ENCODE results near the gene PLK5.

The PLK5 gene

GRCh38 chr19:1582201-1582600, 58.3 kb downstream of the PLK5 start:
- H3K27me3 ChIP-seq (ENCODE audit: insufficient read depth, low read length, poor library complexity, severe bottlenecking) = no peaks in the 10 kb centered on the region
- H3K79me2 ChIP-seq (ENCODE audit: insufficient read depth, low read length) = peaks cover 24% of the 10 kb centered on the region
- no peak overlapping the region for H3K4me3 ChIP-seq (ENCODE audit: low read length, poor library complexity, severe bottlenecking)
- no peak overlapping the region for H2AFZ ChIP-seq (ENCODE audit: low read length)
- H3K9ac ChIP-seq (ENCODE audit: low read depth, low read length, poor library complexity, severe bottlenecking) = no peak overlapping the region
- no peaks in the 10 kb centered on the region for H3F3A ChIP-seq (ENCODE audit: low read depth)
- peaks cover 56% of the 10 kb centered on the region; the same call in 1 of the 2 replicates for H3K36me3 ChIP-seq (ENCODE audit: insufficient read depth, low read length)
- no peaks in the 10 kb centered on the region for H3K9me3 ChIP-seq (ENCODE audit: insufficient read depth, low read depth, low read length)
- TF ChIP-seq CTCF (conservative IDR thresholded peaks at IDR 0.05; ENCODE audit: low read length) = no peak
- TF ChIP-seq EZH2phosphoT487 (IDR thresholded peaks at IDR 0.05; ENCODE audit: borderline replicate concordance) = no peak
- no peaks in the 10 kb centered on the region for H3K4me1 ChIP-seq (ENCODE audit: insufficient read depth, low read length, poor library complexity, severe bottlenecking)
- no peak overlapping the region for H3K4me2 ChIP-seq (ENCODE audit: low read depth, low read length, poor library complexity, severe bottlenecking)
- H4K20me1 ChIP-seq (ENCODE audit: insufficient read depth, low read length, poor library complexity, severe bottlenecking) = peaks cover 6% of the 10 kb centered on the region
- H3K9me2 ChIP-seq (replicated peaks; ENCODE audit: low read depth, low read length) = no peaks in the 10 kb centered on the region

DNA sequence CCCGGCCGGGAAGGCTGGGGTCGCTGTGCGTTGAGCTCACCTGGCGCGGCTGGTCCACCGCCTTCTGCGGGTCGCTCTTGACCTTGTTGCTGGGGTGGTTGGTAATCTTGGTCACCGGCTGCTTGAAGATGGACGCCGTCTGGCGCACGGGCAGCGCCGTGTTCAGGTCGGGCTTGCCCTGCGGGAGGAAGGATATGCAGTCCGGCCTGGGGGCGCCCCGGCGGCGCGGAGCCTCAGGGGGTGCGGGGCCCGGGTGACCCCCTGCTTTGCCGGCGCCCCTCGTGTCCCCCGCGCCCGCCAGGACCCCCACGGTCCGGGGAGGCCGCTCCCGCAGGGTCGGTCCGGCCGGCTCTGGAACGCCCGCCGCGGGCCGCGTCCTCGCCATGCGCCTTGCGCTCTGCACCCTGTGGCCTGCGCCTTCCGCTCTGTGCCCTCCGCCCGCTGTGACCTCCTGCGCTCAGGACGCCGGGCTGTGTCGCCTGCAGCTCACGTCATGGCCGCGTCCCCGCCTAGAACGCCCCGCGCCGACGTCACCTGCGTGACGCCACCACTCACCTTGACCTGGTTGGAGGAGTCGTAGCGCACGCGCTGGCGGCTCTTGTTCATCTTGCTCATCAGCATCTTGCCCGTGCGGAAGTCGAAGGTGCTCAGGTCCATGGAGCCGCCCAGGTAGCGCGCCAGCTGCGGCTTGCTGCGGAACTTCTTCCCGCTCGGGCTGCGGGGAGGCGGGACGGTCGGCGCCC, 60.8 kb downstream of the PLK5 start:
- Histone ChIP-seq H3F3A (ENCODE audit: low read depth) (no peaks in the 10 kb centered on the region), H3K9ac (ENCODE audit: low read depth, low read length, poor library complexity, severe bottlenecking) (no peak overlapping the region), H3K9me2 (replicated peaks; ENCODE audit: low read depth, low read length) (no peaks in the 10 kb centered on the region), H3K79me2 (ENCODE audit: insufficient read depth, low read length) (peaks cover 48% of the 10 kb centered on the region), H3K27me3 (ENCODE audit: insufficient read depth, low read length, poor library complexity, severe bottlenecking) (no peaks in the 10 kb centered on the region), H3K4me2 (ENCODE audit: low read depth, low read length, poor library complexity, severe bottlenecking) (no peak overlapping the region), H3K4me1 (ENCODE audit: insufficient read depth, low read length, poor library complexity, severe bottlenecking) (peaks cover 4% of the 10 kb centered on the region), H3K36me3 (ENCODE audit: insufficient read depth, low read length) (peaks cover 38% of the 10 kb centered on the region; the same call in 1 of the 2 replicates), H2AFZ (ENCODE audit: low read length) (no peak overlapping the region), H4K20me1 (ENCODE audit: insufficient read depth, low read length, poor library complexity, severe bottlenecking) (peaks cover 18% of the 10 kb centered on the region), H3K4me3 (ENCODE audit: low read length, poor library complexity, severe bottlenecking) (no peak overlapping the region), H3K9me3 (ENCODE audit: insufficient read depth, low read depth, low read length) (no peaks in the 10 kb centered on the region)
- no peak for TF ChIP-seq EZH2phosphoT487 (IDR thresholded peaks at IDR 0.05; ENCODE audit: borderline replicate concordance)
- TF ChIP-seq CTCF (conservative IDR thresholded peaks at IDR 0.05; ENCODE audit: low read length) = no peak

GRCh38 chr19:1585243-1585580, 61.3 kb downstream of the PLK5 start:
- Histone ChIP-seq H3K27me3 (ENCODE audit: insufficient read depth, low read length, poor library complexity, severe bottlenecking) (no peaks in the 10 kb centered on the region), H3K4me3 (ENCODE audit: low read length, poor library complexity, severe bottlenecking) (no peak overlapping the region), H3K4me2 (ENCODE audit: low read depth, low read length, poor library complexity, severe bottlenecking) (no peak overlapping the region), H2AFZ (ENCODE audit: low read length) (no peak overlapping the region), H3K36me3 (ENCODE audit: insufficient read depth, low read length) (peaks cover 33% of the 10 kb centered on the region; the same call in 1 of the 2 replicates), H3K9me3 (ENCODE audit: insufficient read depth, low read depth, low read length) (no peaks in the 10 kb centered on the region), H4K20me1 (ENCODE audit: insufficient read depth, low read length, poor library complexity, severe bottlenecking) (peaks cover 23% of the 10 kb centered on the region), H3F3A (ENCODE audit: low read depth) (no peaks in the 10 kb centered on the region), H3K79me2 (ENCODE audit: insufficient read depth, low read length) (peaks cover 54% of the 10 kb centered on the region), H3K9me2 (replicated peaks; ENCODE audit: low read depth, low read length) (no peaks in the 10 kb centered on the region), H3K4me1 (ENCODE audit: insufficient read depth, low read length, poor library complexity, severe bottlenecking) (peaks cover 5% of the 10 kb centered on the region), H3K9ac (ENCODE audit: low read depth, low read length, poor library complexity, severe bottlenecking) (no peak overlapping the region)
- no peak for TF ChIP-seq EZH2phosphoT487 (IDR thresholded peaks at IDR 0.05; ENCODE audit: borderline replicate concordance)
- TF ChIP-seq CTCF (conservative IDR thresholded peaks at IDR 0.05; ENCODE audit: low read length) = no peak
